Suprapubic skin (tissue), 4 donors: ENCODE results near the gene TOMM6.

ENCODE experiments used
- CTCF ChIP-seq, 2 donors: fragments of 200-600 bp in 1 of 2; fragments of 450-650 bp in 1 of 2; sonication (generic) in 1 of 2; IDR thresholded peaks; one replicate each; pipeline ENCODE4 v1.5.1; 2016 to 2019; ENCODE audit warnings: antibody characterized with exemption in 2 of 2, mild to moderate bottlenecking in 1 of 2, moderate library complexity in 1 of 2
- POLR2A ChIP-seq, 2 donors: fragments of 450-650 bp; IDR thresholded peaks; one replicate each; pipeline ENCODE4 v1.6.1; 2017; ENCODE audit warnings: antibody characterized with exemption in 2 of 2, mild to moderate bottlenecking in 2 of 2, moderate library complexity in 2 of 2
- POLR2AphosphoS5 ChIP-seq, 3 donors: sonication (generic); formaldehyde crosslinking; IDR thresholded peaks; one replicate each; pipeline ENCODE4 v1.6.1; 2017; ENCODE audit warnings: antibody characterized with exemption in 3 of 3

GRCh38 chr6:41832263-41832662, 44.8 kb downstream of the TOMM6 start:
- no peak for TF ChIP-seq CTCF (IDR thresholded peaks at IDR 0.05)
- no peak for TF ChIP-seq POLR2A (IDR thresholded peaks at IDR 0.05)
- TF ChIP-seq POLR2AphosphoS5 (IDR thresholded peaks at IDR 0.05): no peak
